HG03378 (cell line): Measurements from ENCODE around the gene CMTM8.
A peak's percentile ranks its signal among the peaks of the same experiment; 100 is the strongest.

Experiments
- ATAC-seq: cut with Tn5 transposase; IDR thresholded peaks from one replicate; pipeline ENCODE4 v1.9.1; 2021; ENCODE audit warnings: mild to moderate bottlenecking, moderate library complexity; ENCODE audit not compliant: unreplicated experiment

CMTM8 gene

GRCh38 chr3:32276279-32276841 lies 37.9 kb downstream of the CMTM8 start:
- no peak for ATAC-seq

- ATAC-seq = no peak
These were observed 40.2 kb downstream of the CMTM8 start for GRCh38 chr3:32278714-32279113.

GRCh38 chr3:32280262-32280910 lies 41.9 kb downstream of the CMTM8 start:
- no peak for ATAC-seq

- ATAC-seq = no peak
These were observed 43.2 kb downstream of the CMTM8 start for GRCh38 chr3:32281570-32282106.

- no peak for ATAC-seq
These were observed 44.2 kb downstream of the CMTM8 start for GRCh38 chr3:32282578-32283154.

- no peak for ATAC-seq
These were observed 44.8 kb downstream of the CMTM8 start for GRCh38 chr3:32283304-32283703.

- ATAC-seq = no peak
These were observed 46.1 kb downstream of the CMTM8 start for GRCh38 chr3:32284443-32285212.

GRCh38 chr3:32285891-32286290 lies 47.4 kb downstream of the CMTM8 start:
- ATAC-seq = no peak

- ATAC-seq = peak; percentile 50
These were observed 50.3 kb downstream of the CMTM8 start for GRCh38 chr3:32288819-32289218.

GRCh38 chr3:32290619-32291018 lies 52.1 kb downstream of the CMTM8 start:
- ATAC-seq = no peak

GRCh38 chr3:32292085-32292796 lies 53.8 kb downstream of the CMTM8 start:
- ATAC-seq = no peak

GRCh38 chr3:32293903-32294302 lies 55.4 kb downstream of the CMTM8 start:
- ATAC-seq = no peak

- ATAC-seq = peak; percentile 72
These were observed 58.0 kb downstream of the CMTM8 start for GRCh38 chr3:32296251-32297204.

- ATAC-seq = no peak
These were observed 58.9 kb downstream of the CMTM8 start for GRCh38 chr3:32297366-32297765.

- ATAC-seq = no peak
These were observed 62.9 kb downstream of the CMTM8 start for GRCh38 chr3:32301426-32301825.

- ATAC-seq = no peak
These were observed 64.3 kb downstream of the CMTM8 start for GRCh38 chr3:32302601-32303398.

GRCh38 chr3:32303399-32303747 lies 64.9 kb downstream of the CMTM8 start:
- no peak for ATAC-seq

- ATAC-seq = no peak
These were observed 65.7 kb downstream of the CMTM8 start for GRCh38 chr3:32303977-32304881.
